ENCODE data around the gene LGALS9.

The LGALS9 gene

GRCh38 chr17:27666831-27667560 lies 36.0 kb downstream of the LGALS9 start:
- peaks cover 3% of the 10 kb centered on the region for H3K27me3 Mint-ChIP-seq (ENCODE audit: low read depth)
- no peaks in the 10 kb centered on the region for H3K36me3 Mint-ChIP-seq (ENCODE audit: low read depth)
- H3K27ac Mint-ChIP-seq: no peak overlapping the region
- H3K4me3 Mint-ChIP-seq: no peak overlapping the region
- no peak for TF ChIP-seq CTCF (IDR thresholded peaks at IDR 0.05; ENCODE audit: unreplicated experiment in 3 of 3)
- H3K9me3 Mint-ChIP-seq: no peaks in the 10 kb centered on the region
- H3K4me1 Mint-ChIP-seq: no peaks in the 10 kb centered on the region

- no peaks in the 10 kb centered on the region for H3K9me3 Mint-ChIP-seq
- peaks cover 3% of the 10 kb centered on the region for H3K27me3 Mint-ChIP-seq (ENCODE audit: low read depth)
- TF ChIP-seq CTCF (IDR thresholded peaks at IDR 0.05; ENCODE audit: unreplicated experiment in 3 of 3): no peak
- no peak overlapping the region for H3K27ac Mint-ChIP-seq
- no peaks in the 10 kb centered on the region for H3K4me1 Mint-ChIP-seq
- no peak overlapping the region for H3K4me3 Mint-ChIP-seq
- no peaks in the 10 kb centered on the region for H3K36me3 Mint-ChIP-seq (ENCODE audit: low read depth)
Observed at GRCh38 chr17:27667656-27668487, 36.9 kb downstream of the LGALS9 start.

- Mint-ChIP-seq H3K27me3 (ENCODE audit: low read depth) (peaks cover 3% of the 10 kb centered on the region), H3K4me3 (no peak overlapping the region), H3K27ac (no peak overlapping the region), H3K9me3 (no peaks in the 10 kb centered on the region), H3K4me1 (no peaks in the 10 kb centered on the region), H3K36me3 (ENCODE audit: low read depth) (no peaks in the 10 kb centered on the region)
- TF ChIP-seq CTCF (IDR thresholded peaks at IDR 0.05; ENCODE audit: unreplicated experiment in 3 of 3): no peak
Observed at GRCh38 chr17:27668488-27668823, 37.5 kb downstream of the LGALS9 start.

- no peak for TF ChIP-seq CTCF (IDR thresholded peaks at IDR 0.05; ENCODE audit: unreplicated experiment in 3 of 3)
- H3K4me3 Mint-ChIP-seq: no peak overlapping the region
- no peaks in the 10 kb centered on the region for H3K9me3 Mint-ChIP-seq
- H3K36me3 Mint-ChIP-seq (ENCODE audit: low read depth): no peaks in the 10 kb centered on the region
- H3K4me1 Mint-ChIP-seq: no peaks in the 10 kb centered on the region
- H3K27ac Mint-ChIP-seq: no peak overlapping the region
- H3K27me3 Mint-ChIP-seq (ENCODE audit: low read depth): peaks cover 3% of the 10 kb centered on the region
Observed at GRCh38 chr17:27669136-27669535, 38.1 kb downstream of the LGALS9 start.

- Mint-ChIP-seq H3K9me3 (no peaks in the 10 kb centered on the region), H3K4me1 (no peaks in the 10 kb centered on the region), H3K36me3 (ENCODE audit: low read depth) (no peaks in the 10 kb centered on the region), H3K4me3 (no peak overlapping the region), H3K27me3 (ENCODE audit: low read depth) (peaks cover 3% of the 10 kb centered on the region), H3K27ac (no peak overlapping the region)
- no peak for TF ChIP-seq CTCF (IDR thresholded peaks at IDR 0.05; ENCODE audit: unreplicated experiment in 3 of 3)
Observed at GRCh38 chr17:27669850-27670249, 38.9 kb downstream of the LGALS9 start.

All from nephron (organoid).